Measurements from ENCODE around the gene ABCF2. TPM values are rescaled to one million over a fixed set of nuclear protein-coding genes. Genes with fewer than 3 reads are reported as not detected.
A peak's percentile ranks its signal among the peaks of the same experiment; 100 is the strongest.

The ABCF2 gene
- total RNA-seq, 1 experiment from 2014 or later = 55.5 TPM

- Histone ChIP-seq H4K20me1 (ENCODE audit: low read length) (no peaks in the 10 kb centered on the region), H3K4me2 (ENCODE audit: low read length) (peak overlapping the region; percentile 67), H3K4me1 (ENCODE audit: insufficient read depth, low read length) (peaks cover 6% of the 10 kb centered on the region; the same call in 1 of the 2 replicates), H2AFZ (ENCODE audit: low read length) (peak overlapping the region; percentile 31; the same call in 1 of the 2 replicates), H3K27me3 (ENCODE audit: low read length) (peaks cover 23% of the 10 kb centered on the region), H3K27ac (ENCODE audit: low read length) (no peak overlapping the region), H3K36me3 (ENCODE audit: low read depth, low read length) (no peaks in the 10 kb centered on the region), H3K9me3 (ENCODE audit: low read length) (no peaks in the 10 kb centered on the region), H3K9ac (ENCODE audit: low read length) (no peak overlapping the region), H3K4me3 (ENCODE audit: low read length) (peak overlapping the region; percentile 28; the same call in 1 of the 2 replicates), H3K9me2 (replicated peaks; ENCODE audit: low read length) (no peaks in the 10 kb centered on the region), H3K79me2 (ENCODE audit: low read length) (no peaks in the 10 kb centered on the region), H3F3A (ENCODE audit: low read length, unreplicated experiment) (no peaks in the 10 kb centered on the region)
- ATAC-seq = peak; percentile 66
- CTCF ChIA-PET = no interaction called here
- TF ChIP-seq, protein P1, sequence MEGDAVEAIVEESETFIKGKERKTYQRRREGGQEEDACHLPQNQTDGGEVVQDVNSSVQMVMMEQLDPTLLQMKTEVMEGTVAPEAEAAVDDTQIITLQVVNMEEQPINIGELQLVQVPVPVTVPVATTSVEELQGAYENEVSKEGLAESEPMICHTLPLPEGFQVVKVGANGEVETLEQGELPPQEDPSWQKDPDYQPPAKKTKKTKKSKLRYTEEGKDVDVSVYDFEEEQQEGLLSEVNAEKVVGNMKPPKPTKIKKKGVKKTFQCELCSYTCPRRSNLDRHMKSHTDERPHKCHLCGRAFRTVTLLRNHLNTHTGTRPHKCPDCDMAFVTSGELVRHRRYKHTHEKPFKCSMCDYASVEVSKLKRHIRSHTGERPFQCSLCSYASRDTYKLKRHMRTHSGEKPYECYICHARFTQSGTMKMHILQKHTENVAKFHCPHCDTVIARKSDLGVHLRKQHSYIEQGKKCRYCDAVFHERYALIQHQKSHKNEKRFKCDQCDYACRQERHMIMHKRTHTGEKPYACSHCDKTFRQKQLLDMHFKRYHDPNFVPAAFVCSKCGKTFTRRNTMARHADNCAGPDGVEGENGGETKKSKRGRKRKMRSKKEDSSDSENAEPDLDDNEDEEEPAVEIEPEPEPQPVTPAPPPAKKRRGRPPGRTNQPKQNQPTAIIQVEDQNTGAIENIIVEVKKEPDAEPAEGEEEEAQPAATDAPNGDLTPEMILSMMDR (conservative IDR thresholded peaks at IDR 0.05; ENCODE audit: low read depth, low read length) = peak; percentile 100
- TF ChIP-seq EZH2phosphoT487 (IDR thresholded peaks at IDR 0.05; ENCODE audit: borderline replicate concordance, low read length) = no peak
- peak; percentile 66 for DNase-seq
- POLR2A ChIA-PET (ENCODE audit: unreplicated experiment) = no interaction called here
- no TSS peak for BruUV-seq (replicated peaks)
- intact Hi-C loops (cut with micrococcal nuclease) = loop anchor here (1.0 to 5.0 kb wide), 3 partner anchors 48 to 275 kb away; no protein-coding TSS in a partner anchor
These were observed 54.5 kb downstream of the ABCF2 start for GRCh38 chr7:151172273-151173141.

GRCh38 chr7:151168787-151169162 lies 58.2 kb downstream of the ABCF2 start:
- no peaks in the 10 kb centered on the region for H3F3A ChIP-seq (ENCODE audit: low read length, unreplicated experiment)
- ChIA-PET CTCF (interaction anchor here (1.7 kb wide), 1 partner anchor 45 kb away, joined by 10 read pairs; no protein-coding TSS in a partner anchor), POLR2A (ENCODE audit: unreplicated experiment) (no interaction called here)
- H3K4me3 ChIP-seq (ENCODE audit: low read length) = no peak overlapping the region
- H3K4me1 ChIP-seq (ENCODE audit: insufficient read depth, low read length) = peaks cover 6% of the 10 kb centered on the region; the same call in 1 of the 2 replicates
- peaks cover 59% of the 10 kb centered on the region for H3K27me3 ChIP-seq (ENCODE audit: low read length)
- no peaks in the 10 kb centered on the region for H3K9me2 ChIP-seq (replicated peaks; ENCODE audit: low read length)
- no peak overlapping the region for H3K27ac ChIP-seq (ENCODE audit: low read length)
- H3K79me2 ChIP-seq (ENCODE audit: low read length) = no peaks in the 10 kb centered on the region
- TF ChIP-seq EZH2 (IDR thresholded peaks at IDR 0.05; ENCODE audit: low read length, unreplicated experiment) = no peak
- TF ChIP-seq EZH2phosphoT487 (IDR thresholded peaks at IDR 0.05; ENCODE audit: borderline replicate concordance, low read length) = no peak
- TF ChIP-seq, protein P1 (conservative IDR thresholded peaks at IDR 0.05; ENCODE audit: low read depth, low read length) = no peak
- no peak overlapping the region for H3K9ac ChIP-seq (ENCODE audit: low read length)
- BruUV-seq (replicated peaks) = no TSS peak
- no peak for DNase-seq
- no peaks in the 10 kb centered on the region for H4K20me1 ChIP-seq (ENCODE audit: low read length)
- no peak overlapping the region for H3K4me2 ChIP-seq (ENCODE audit: low read length)
- intact Hi-C loops (cut with micrococcal nuclease) = no loop called here
- H3K9me3 ChIP-seq (ENCODE audit: low read length) = no peaks in the 10 kb centered on the region
- no peak overlapping the region for H2AFZ ChIP-seq (ENCODE audit: low read length)
- no peak for ATAC-seq
- H3K36me3 ChIP-seq (ENCODE audit: low read depth, low read length) = no peaks in the 10 kb centered on the region

Measured in PC-3 (cell line).